Measurements from ENCODE around the gene CELF2. TPM values are rescaled to one million over a fixed set of nuclear protein-coding genes. Genes with fewer than 3 reads are reported as not detected.

The CELF2 gene
- total and polyA plus RNA-seq, 2 of the 4 experiments (the other 2 are of a cell fraction) = 3.5 to 6.6 TPM

GRCh38 chr10:11098666-11099065, 81.0 kb downstream of the CELF2 start:
- Histone ChIP-seq H2BK120ac (ENCODE audit: low read depth, low read length) (no peak overlapping the region), H3K14ac (replicated peaks; ENCODE audit: low read depth, low read length) (no peak overlapping the region), H3K9me1 (ENCODE audit: insufficient read depth, low read length) (no peaks in the 10 kb centered on the region), H4K91ac (ENCODE audit: insufficient read depth, low read depth, low read length) (no peak overlapping the region), H2BK15ac (ENCODE audit: low read depth, low read length) (no peak overlapping the region), H3K9ac (ENCODE audit: low read depth, low read length) (no peak overlapping the region), H3K4me1 (ENCODE audit: control insufficient read depth, insufficient read depth, low read length) (no peaks in the 10 kb centered on the region), H4K8ac (ENCODE audit: low read depth in 2 of 2, low read length in 2 of 2) (no peak overlapping the region), H4K20me1 (ENCODE audit: insufficient read depth, low read length) (no peaks in the 10 kb centered on the region), H2BK5ac (ENCODE audit: low read depth, low read length, poor library complexity, severe bottlenecking) (no peak overlapping the region), H3K4me2 (ENCODE audit: low read depth, low read length) (no peak overlapping the region), H3K79me1 (ENCODE audit: low read depth in 1 of 2, low read length in 2 of 2) (no peaks in the 10 kb centered on the region), H2BK20ac (ENCODE audit: low read depth, low read length) (no peak overlapping the region), H3K4ac (ENCODE audit: low read depth, low read length) (no peak overlapping the region), H2AK5ac (ENCODE audit: low read depth, low read length) (no peak overlapping the region), H3K23ac (ENCODE audit: low read depth, low read length) (no peak overlapping the region), H3K36me3 (ENCODE audit: control insufficient read depth, insufficient read depth, low read length) (no peaks in the 10 kb centered on the region), H3K9me3 (ENCODE audit: control insufficient read depth, insufficient read depth, low read length) (no peaks in the 10 kb centered on the region; the same call in 1 of the 2 replicates), H3K4me3 (ENCODE audit: insufficient read depth, low read depth, low read length) (no peak overlapping the region), H3K18ac (ENCODE audit: low read depth, low read length) (no peak overlapping the region), H2AK9ac (replicated peaks; ENCODE audit: low read depth, low read length, poor library complexity) (no peak overlapping the region), H4K5ac (ENCODE audit: low read depth, low read length) (no peak overlapping the region), H3K56ac (ENCODE audit: extremely low read depth, insufficient read depth, low read length) (no peak overlapping the region), H3K27me3 (ENCODE audit: control insufficient read depth, insufficient read depth, low read length) (no peaks in the 10 kb centered on the region), H3K27ac (ENCODE audit: insufficient read depth, low read length) (no peak overlapping the region), H2AFZ (replicated peaks; ENCODE audit: low read length, poor library complexity) (no peak overlapping the region)
- POLR2A ChIA-PET (ENCODE audit: unreplicated experiment) = no interaction called here
- WGBS, 2 experiments (ENCODE audit: extremely low coverage in 2 of 2, insufficient read length in 1 of 2) = 53% methylated on average over 2 of the region's 10 CpGs; no CpG with 5 or more reads in 1 of the 2 experiments
- in situ Hi-C loops (cut with MboI; ENCODE audit: low sequenced_read_pairs) (no loop called here), intact Hi-C loops (cut with micrococcal nuclease) (no loop called here), dilution Hi-C loops (cut with HindIII; ENCODE audit: low sequenced_read_pairs, unreplicated experiment) (no loop called here)
- CTCF ChIA-PET = no interaction called here
- DNase-seq (no peak), ATAC-seq (ENCODE audit: low read depth) (no peak)
- no TSS peak for BruUV-seq (replicated peaks)
- TF ChIP-seq NFE2L2 (IDR thresholded peaks at IDR 0.05; ENCODE audit: low read depth, low read length) (no peak), CEBPB (IDR thresholded peaks at IDR 0.05; ENCODE audit: low read depth, low read length) (no peak), FOS (IDR thresholded peaks at IDR 0.05; ENCODE audit: low read depth, low read length) (no peak), RFX5 (IDR thresholded peaks at IDR 0.05; ENCODE audit: low read depth, low read length) (no peak), POLR2A (IDR thresholded peaks at IDR 0.05; ENCODE audit: low read depth, low read length) (no peak), CTCF (conservative IDR thresholded peaks at IDR 0.05; ENCODE audit: low read depth, low read length) (no peak), RAD21 (IDR thresholded peaks at IDR 0.05; ENCODE audit: low read length) (no peak), MXI1 (IDR thresholded peaks at IDR 0.05; ENCODE audit: borderline replicate concordance, low read depth, low read length) (no peak), BHLHE40 (IDR thresholded peaks at IDR 0.05; ENCODE audit: low read depth, low read length) (no peak), MAZ (IDR thresholded peaks at IDR 0.05; ENCODE audit: borderline replicate concordance, low read depth, low read length) (no peak), MAFK (IDR thresholded peaks at IDR 0.05; ENCODE audit: low read depth, low read length) (no peak), RCOR1 (IDR thresholded peaks at IDR 0.05; ENCODE audit: insufficient replicate concordance, low read length) (no peak)
- TF ChIP-seq, protein P1, sequence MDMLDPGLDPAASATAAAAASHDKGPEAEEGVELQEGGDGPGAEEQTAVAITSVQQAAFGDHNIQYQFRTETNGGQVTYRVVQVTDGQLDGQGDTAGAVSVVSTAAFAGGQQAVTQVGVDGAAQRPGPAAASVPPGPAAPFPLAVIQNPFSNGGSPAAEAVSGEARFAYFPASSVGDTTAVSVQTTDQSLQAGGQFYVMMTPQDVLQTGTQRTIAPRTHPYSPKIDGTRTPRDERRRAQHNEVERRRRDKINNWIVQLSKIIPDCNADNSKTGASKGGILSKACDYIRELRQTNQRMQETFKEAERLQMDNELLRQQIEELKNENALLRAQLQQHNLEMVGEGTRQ (IDR thresholded peaks at IDR 0.05; ENCODE audit: low read depth, low read length) = no peak
